ENCODE results near the gene RPS6KL1.

Gene RPS6KL1

DNA sequence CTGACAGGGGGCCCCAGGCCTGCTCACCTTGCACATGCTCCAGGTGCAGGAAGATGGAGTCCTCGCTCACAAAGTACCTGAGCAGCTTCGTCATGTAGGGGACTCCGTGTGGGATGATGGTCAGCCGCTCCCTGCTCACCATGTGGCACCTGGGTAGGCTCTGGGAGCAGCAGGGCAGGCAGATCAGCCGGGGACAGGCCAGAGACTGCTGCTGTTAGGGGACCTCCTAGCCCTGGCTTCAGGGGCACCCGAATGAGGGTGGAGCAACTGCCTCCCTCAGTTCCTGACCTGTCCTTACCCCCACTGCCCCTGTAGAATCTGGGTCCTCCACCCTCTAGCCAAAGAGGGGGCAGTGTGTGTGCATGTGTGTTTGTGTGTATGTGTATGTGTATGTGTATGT, 11.8 kb downstream of the RPS6KL1 start:
- DNase-seq: no peak

DNA sequence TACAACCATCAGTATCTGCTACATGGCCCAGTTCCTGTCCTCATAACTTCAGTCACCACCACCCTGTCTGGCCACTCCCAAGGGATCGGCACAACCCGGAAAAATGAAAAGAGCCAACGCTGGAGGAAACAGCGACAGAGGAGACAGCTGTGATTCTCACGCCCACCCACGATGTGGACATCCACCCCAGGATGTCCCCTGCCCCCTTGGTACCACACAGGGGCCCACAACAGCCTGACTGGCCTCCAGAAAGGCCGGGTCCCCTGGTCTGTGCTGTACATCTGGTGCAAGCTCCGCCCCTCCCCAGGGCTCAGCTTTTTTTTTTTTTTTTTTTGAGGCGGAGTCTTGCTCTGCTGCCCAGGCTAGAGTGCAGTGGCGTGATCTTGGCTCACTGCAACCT, 12.5 kb downstream of the RPS6KL1 start:
- DNase-seq: no peak

DNA sequence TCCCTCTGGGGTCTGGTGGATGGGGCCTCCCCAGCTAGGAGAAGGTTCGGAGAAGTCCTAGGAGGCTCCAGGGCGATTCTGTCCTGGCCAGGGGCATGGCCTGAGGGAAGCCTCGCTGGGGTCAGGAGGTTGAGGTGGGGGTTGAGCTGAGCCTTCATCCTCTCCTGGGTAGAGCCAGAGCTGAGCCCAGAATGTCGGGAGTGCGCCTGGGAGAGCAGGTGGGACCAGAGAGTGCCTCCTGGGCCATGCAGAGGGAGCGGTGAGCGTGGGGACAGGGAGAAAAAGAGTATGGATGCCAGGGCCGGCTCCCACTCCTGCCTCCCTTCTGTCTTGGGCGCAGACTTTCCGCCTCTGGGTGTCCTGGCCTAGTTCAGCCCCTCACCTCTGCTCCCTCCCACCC, 13.1 kb downstream of the RPS6KL1 start:
- no peak for DNase-seq

DNA sequence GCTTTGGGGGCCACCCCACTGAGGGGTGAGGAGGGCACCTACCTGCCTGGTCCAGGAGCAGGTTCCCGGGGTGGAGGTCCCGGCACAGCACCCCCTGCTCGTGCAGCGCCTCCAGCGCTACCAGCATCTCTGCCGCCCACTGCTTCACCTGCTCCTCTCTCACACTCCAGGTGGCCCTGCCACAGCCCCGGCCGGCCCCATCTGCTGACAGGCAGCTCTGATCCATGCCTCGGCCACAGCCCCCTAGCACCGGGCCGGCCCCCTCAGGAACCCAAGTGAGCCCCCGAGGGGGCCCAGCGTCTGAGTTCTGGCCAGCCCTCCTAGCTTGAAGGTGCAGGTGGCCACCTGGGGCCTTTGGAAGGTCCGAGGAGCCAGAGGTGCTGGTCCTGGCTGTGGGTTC, 13.6 kb downstream of the RPS6KL1 start:
- DNase-seq: no peak

DNA sequence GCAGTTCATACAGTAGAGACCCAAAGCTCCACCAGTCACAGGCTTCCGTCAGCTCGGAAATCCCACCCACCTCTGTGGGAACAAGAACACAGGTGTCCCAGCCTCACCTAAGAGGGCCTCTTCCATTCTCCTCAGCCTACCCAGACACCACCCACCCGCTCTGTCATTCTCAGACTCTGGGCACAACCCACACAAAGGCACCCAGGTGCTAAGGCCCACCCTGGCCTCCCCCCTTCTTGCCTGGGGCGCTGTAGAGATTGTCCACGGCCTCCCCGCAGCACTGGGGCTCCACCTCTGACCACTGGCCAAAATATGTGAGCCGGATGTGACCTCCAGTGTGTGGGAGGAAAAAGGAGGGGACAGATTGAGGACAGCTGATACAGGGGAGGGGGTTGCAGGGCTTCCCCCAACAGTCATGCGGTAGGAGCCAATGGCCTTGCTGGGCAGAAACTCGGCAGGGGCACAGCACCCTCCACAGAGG, 14.2 kb downstream of the RPS6KL1 start:
- no peak for DNase-seq

DNA sequence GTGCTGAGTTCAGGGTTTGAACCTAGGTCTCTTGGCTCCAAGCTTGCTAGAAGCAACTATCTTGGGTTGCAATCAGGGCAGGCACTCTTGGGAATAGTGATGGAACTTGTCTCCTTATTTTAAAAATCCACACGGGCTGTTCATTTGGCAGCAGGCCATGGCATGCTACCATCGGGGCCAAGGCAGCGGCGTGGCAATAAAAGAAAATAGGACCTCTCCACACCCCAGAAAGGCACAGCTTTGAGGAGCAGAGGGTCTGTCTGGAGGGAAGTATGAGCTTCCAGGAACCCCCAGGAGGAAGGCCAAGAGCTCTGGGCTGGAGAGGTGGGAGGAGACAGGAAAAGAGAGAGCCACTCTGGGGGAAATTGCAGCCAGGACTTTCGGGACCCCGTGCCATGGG, 15.3 kb downstream of the RPS6KL1 start:
- no peak for DNase-seq

DNA sequence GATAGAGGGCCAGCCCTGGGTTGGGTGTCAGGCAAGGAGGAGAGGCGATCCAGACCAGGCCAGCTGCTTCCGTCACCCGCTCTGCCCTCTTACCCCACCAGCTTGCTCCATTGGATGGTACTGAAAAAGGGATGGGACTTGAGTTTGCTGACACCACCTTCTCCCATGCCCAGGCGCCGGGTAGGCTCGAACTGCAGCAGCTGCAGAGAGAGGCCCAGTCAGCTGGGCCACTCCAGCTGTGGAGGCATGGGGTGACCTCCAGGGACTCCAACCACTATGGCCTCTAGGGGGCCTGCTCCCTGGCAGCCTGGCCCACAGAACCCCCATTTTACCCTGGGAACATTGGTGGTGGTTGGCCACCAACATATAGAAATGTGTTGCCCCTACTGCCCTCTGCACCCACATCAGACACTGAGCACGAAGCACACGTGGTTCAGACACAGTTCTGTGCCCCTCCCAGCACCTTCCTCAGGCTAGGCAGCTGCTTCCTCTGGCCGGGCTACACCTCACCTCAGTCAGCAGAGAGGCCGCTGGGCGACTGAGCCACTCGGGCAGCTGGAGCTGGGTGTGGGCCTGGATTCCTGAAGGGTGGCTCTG, 16.0 kb downstream of the RPS6KL1 start:
- DNase-seq: no peak

DNA sequence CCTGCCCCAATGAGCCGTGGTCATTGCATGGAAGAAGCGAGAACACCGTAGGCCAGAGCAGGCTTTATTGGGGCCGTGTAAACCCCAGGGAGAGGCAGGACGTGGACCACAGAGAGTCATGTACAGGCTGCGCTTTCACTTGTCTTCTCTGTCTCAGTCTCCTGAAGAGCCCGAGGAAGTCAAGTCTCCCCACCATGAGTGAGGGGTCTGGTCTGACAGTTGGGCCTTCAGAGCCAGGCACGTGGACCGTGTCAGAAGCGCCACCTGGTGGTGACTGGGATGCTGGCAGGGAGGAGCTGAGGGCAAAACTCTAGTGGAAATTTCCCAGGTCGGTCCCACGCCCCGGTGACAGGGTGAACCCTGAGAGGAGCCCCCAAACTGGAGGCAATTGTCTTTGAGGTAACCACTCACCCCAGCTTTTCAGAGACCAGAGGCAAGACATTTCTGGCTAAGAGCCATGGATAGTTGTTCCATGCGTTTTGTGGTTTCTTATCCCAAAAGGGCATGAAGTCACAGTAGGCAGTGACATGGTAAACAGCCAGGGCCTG, 17.4 kb downstream of the RPS6KL1 start:
- peak; percentile 75 for DNase-seq

DNA sequence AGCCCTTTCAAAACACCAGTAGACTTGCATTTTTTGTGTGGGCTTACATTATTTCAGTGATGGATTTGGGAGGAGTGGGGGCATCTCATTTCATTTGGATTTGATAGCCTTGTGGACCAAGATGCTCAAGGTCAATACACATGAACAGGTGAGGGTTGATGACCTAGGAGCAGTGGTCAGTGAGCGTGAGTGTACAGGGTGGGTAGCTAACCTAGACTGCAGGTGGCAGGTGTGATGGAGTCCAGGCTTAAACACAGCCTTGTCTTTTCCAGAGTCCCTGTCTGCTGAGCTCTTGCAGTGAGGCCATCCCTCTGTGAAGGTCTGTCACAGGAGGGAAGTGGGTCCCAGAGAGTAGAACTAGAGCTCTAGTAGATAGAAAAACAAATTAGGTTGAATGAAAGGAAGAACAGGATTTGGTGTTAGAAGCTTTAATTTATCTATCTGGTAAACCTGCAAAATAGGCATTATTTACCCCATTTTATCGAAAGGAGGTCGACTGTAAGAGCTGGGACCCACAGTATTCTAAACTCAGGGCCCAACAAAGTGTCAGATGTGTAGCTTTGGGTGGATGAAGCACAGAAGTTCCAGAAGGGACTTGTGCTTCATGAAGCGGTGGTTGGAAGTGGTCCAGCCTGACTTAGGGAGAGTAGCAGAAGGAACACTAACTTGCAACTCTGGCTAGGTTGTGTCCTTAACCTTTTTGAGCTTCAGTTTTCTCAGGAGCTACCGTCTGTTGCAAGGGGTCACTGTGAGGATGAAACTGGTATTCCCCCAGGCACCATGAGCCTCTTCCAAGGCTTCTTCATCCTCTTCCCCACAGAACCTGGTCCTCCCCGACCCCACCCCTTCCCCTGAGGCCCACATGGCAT, 18.2 kb downstream of the RPS6KL1 start:
- DNase-seq: no peak

DNA sequence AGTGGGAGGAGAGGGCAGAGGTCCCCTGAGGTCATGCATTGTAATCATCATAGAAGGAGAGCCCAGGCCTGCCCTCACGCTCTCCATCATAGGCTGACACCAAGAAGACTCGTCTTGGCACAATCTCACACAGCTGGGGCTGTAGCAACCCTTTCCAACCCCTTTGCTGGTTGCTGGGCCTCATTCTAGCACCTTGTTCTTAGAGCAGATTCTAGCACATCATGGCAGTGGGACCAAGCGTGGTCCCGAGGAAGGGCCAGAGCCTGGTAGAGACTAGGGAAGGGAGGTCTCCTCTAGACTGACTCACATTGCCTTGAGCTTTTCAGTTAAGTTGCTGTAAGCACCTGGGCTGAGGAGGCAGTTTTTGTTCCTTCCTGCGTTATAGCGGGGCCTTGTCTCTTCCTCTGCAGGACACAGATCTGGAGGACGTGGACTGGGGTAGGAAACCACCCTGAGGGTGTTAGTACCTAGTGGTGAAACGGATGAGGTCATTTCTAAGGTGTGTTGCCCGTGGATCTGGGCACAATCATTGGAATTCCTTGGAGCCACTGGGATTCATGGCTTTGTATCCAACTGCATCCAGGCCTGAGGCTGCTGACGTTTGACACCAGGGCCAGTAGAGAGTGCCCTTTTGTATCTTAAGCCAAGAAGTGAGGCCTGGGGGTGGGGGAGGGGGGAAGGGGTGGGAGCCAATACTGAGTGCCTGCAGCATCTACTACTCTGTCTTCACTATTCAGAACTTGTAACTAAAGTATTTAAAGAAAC, 19.9 kb downstream of the RPS6KL1 start:
- no peak for DNase-seq

DNA sequence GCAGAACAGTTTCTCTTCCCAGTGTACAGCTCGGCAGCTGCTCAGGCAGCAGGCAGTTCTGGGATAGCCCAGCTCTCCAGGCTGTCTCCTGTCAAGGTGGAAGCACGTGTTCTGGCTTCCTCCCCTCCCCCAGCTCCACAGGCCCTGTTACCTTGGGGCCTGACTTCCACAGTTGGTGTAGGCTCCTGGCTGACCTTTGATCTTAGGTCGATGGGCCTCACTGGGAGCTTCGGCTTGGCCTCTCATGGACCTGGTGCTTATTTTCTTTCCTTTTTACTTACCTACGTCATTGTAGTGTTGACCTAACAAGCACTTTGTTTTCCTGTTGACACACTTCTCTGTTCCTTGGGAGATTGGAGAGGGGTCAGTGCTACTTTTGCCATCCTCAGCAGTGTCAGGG, 24.4 kb downstream of the RPS6KL1 start:
- DNase-seq: no peak

DNA sequence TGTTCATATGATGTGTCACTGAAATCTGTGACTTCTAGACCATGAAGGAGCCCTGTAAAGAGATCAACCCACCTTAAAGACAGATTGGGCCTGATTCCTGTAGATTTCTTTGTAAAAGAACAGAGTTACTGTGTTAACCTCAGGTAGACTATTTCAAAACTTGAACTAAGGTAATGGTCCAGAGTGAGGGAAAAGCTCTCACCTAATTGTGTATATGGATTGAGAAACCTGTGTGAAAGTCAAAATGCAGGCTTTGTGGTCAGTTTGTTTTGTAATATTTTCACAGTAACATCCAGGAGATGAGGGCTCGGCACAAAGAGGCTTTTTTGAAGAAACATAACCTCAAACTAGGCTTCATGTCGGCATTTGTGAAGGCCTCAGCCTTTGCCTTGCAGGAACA, 25.0 kb downstream of the RPS6KL1 start:
- no peak for DNase-seq

DNA sequence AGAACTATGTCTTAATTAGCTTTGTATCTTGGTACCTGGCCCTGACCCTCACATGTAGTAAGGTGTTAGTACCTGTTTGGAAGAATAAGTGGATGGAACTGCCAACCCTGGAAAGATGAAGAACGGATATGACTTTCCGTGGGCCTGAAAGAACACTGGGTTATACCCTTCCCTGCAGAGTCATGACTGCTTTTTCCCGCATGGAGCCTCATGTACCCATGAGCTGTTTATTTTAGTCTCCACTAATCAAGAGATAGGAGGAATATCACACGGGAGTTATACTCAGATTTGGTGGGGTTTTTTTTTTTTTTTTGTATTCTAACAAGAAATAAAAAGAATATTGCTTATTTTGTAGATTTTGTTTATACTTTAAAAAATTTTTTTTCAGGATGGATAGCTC, 25.4 kb downstream of the RPS6KL1 start:
- no peak for DNase-seq

DNA sequence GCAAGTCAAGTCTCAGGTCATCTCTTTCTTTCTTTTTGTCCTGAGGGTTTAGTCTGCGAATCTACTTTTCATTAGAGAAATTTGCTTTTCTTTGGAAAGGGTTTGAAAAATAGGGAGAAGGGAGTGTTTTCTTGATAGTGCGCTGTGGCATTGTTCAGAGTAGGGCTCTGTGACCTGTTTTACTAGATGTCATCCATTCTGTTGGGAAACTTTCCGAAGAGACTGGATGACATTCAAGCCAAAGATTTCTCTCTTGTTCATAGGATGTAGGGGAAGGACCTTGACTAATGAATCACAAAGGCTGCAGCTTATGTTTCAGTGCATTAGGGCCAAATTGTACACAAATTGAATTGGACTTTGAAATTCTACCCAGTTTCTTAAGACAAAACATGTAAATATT, 26.7 kb downstream of the RPS6KL1 start:
- no peak for DNase-seq

DNA sequence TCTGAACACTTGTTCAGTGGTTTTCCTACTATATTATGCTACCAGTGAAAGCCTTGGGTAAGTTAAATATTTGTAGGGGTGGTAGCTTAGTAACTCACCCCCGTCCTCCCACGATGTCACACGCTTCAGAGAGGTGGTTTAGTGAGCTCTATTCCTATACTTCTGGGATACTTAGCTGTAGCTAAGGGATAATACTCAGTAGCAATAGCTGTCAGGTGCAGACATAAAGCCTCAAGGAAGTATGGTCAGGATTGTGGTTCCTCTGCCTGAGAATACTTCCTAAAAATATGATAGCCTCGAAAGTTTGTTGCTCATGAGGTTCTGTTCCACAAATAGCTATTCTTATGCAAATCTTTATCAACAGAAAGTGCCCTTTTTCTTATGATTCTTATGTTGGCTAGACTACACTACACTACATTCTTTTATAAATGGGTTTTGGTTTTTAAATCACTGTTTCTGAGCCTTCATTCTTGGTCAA, 29.4 kb downstream of the RPS6KL1 start:
- no peak for DNase-seq

DNA sequence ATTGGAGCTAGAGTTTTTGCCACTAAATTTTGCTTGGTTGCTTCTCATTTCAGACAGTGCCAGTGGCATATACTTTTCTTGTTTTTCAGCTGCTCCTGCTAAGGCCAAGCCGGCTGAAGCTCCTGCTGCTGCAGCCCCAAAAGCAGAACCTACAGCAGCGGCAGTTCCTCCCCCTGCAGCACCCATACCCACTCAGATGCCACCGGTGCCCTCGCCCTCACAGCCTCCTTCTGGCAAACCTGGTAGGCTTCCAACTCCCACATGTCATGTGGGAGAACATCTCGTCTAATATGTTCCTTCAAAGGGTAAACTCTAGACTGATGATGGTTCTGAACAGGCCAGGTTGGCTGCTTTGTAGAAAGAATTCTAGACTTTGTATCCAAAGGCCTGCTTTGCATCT, 30.3 kb downstream of the RPS6KL1 start:
- DNase-seq: no peak

DNA sequence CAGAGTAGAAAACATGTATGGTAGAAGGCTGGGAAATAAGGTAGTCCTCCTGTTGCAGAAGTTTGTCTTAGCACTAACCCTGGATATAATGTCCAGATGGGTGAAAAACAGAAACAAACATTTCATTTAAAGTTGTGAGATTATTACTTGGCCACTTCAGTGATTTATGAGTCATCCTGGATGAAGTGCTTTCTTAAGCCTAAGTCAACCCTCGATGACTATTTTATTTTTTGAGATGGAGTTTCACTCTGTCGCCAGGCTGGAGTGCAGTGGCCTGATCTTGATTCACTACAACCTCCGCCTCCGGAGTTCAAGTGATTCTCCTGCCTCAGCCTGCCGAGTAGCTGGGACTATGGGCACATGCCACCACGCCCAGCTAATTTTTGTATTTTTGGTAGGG, 31.2 kb downstream of the RPS6KL1 start:
- no peak for DNase-seq

DNA sequence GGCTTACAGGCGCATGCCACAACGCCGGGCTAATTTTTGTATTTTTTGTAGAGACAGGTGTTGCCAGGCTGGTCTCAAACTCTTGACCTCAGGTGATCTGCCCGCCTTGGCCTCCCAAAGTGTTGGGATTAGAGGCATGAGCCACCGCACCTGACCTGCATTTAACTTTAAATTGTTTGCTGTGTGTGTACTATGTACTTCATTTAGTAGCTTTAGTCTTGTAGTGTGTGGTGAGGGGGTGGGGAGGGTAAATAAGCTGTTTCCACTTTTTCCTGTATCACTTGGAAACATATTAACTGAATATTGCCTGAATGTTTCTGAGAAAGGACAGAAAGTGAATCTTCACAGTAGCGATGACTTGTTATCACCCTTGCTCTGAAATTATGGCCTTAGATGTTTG, 32.8 kb downstream of the RPS6KL1 start:
- no peak for DNase-seq

DNA sequence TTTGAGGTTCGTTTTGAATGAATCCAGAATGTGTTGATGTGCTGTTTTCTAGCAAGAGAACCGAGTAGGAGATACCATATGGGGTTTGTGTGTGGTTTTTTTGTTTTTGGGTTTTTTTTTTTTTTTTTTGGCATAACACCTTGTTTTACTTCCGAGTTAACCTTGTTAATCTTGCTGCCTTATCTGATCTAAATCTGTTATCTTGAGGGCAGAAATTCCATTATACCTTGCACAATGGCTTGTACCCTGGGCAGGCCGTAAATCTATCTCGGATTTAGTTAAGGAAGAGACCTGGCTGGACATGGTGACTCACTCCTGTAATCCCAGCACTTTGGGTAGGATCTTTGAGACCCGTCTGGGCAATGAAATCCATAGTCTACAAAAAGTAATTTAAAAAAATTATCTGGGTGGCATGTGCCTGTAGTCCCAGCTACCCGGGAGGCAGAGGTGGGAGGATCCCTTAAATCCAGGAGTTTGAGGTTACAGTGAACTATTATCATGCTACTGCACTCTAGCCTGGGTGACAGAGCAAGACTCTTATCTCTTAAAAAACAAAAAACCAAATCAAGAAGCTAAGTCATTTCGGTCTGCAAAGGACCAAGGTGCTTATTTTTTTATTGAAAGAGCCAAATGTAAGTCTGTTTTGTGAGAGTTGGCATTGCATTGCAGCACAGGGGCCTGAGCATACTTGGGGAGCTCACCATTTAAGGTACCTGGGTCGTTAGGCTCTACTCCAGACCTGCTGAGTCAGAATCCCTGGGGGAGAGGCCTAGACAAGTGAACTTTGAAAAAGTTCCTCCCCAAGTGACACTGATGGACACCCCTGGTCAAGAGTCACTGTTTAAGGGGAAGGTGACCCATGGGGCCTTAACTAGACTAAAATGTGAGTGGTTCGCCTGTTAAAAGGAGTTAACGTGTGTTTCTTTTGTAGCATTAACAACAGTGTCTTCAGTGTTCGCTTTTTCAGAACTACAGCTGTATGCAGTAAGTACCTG, 34.6 kb downstream of the RPS6KL1 start:
- no peak for DNase-seq

DNA sequence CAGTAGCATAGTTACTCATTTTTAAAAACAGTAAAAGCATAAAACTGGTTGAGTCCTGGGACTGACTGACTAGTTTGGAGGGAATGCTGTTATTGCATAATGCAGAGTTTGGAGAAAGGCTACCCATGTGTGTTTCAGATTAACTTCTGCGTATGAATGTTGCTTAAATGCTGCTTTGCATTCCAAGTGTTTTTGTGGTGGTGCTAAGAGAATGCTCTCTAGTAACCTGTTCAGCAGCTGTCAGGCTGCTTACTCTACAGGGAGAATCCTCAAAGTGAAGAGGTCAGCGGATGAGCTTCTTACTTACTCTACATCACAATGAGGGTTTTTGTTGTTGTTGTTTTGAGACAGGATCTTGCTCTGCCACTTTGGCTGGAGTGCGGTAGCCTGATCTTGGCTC, 37.1 kb downstream of the RPS6KL1 start:
- no peak for DNase-seq

DNA sequence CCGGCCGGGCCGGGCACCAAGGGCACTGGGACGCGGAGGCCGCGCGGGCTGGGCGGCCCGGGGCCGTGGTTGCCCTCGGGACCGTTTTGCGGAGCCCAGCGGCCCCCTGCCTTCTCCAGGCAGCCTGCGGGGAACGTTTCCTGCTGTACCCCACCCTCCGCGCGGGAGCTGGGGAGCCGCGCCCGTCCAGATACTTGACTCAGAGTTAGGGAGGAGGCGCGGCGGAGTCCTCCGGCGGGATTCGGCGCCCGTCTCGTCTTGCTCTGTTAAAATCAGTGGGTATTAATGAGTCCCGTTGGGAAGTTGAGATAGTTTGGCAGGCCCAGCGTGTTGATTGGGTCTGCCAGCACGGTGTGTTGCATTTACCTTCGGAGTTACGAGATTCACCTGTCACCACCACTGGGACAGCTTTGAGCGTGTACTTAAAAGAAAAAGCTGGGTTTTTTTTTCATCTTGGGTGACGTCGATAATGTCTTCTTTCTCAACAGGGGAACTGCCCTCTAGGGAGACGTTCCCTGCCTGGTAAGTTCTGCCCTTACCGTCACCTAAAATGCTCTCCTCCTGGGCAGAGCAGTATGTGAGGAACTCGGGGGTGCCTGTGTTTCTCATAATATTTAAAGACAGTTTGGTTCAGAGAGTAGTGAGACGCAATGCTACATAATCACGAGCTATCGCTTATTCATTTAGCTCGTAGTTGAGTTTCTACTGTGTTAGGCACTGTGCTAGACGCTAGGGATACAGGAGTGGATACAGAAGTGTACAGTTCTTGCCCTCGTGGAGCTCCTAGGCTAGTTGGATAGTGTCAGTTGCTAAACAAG, 40.7 kb downstream of the RPS6KL1 start:
- peak; percentile 57 for DNase-seq
